GM12891 (cell line): ENCODE data around the gene ZNF865.
A peak's percentile ranks its signal among the peaks of the same experiment; 100 is the strongest.

Source experiments
- DNase-seq: peaks from one replicate; pipeline ENCODE4 v3.0.0; 2011; ENCODE audit warnings: low spot score; ENCODE audit not compliant: insufficient read length
- FAIRE-seq: peaks from 2 replicates; lab custom pipeline; 2011; peaks lifted over from hg19 to GRCh38; lab: Jason Lieb, UNC
- PAX5 ChIP-seq: IDR thresholded peaks from 2 replicates; pipeline ENCODE4 v1.6.1; 2011; ENCODE audit warnings: low read length, moderate library complexity, mild to moderate bottlenecking; ENCODE audit not compliant: insufficient read depth, severe bottlenecking
- POLR2A ChIP-seq: IDR thresholded peaks from 2 replicates; pipeline ENCODE4 v1.6.1; 2011; ENCODE audit warnings: low read depth, low read length, control low read depth
- POLR2AphosphoS5 ChIP-seq: IDR thresholded peaks from 2 replicates; pipeline ENCODE4 v1.6.1; 2011; ENCODE audit warnings: low read depth, low read length, control low read depth
- POU2F2 ChIP-seq: IDR thresholded peaks from 2 replicates; pipeline ENCODE4 v1.6.1; 2011; ENCODE audit warnings: low read depth, mild to moderate bottlenecking, control low read depth, low read length, moderate library complexity
- SPI1 ChIP-seq: IDR thresholded peaks from 2 replicates; pipeline ENCODE4 v1.6.1; 2011; ENCODE audit warnings: low read depth, low read length, control low read depth
- TAF1 ChIP-seq: IDR thresholded peaks from 2 replicates; pipeline ENCODE4 v1.6.1; 2011; ENCODE audit warnings: low read depth, low read length, control low read depth

ZNF865 gene

DNA sequence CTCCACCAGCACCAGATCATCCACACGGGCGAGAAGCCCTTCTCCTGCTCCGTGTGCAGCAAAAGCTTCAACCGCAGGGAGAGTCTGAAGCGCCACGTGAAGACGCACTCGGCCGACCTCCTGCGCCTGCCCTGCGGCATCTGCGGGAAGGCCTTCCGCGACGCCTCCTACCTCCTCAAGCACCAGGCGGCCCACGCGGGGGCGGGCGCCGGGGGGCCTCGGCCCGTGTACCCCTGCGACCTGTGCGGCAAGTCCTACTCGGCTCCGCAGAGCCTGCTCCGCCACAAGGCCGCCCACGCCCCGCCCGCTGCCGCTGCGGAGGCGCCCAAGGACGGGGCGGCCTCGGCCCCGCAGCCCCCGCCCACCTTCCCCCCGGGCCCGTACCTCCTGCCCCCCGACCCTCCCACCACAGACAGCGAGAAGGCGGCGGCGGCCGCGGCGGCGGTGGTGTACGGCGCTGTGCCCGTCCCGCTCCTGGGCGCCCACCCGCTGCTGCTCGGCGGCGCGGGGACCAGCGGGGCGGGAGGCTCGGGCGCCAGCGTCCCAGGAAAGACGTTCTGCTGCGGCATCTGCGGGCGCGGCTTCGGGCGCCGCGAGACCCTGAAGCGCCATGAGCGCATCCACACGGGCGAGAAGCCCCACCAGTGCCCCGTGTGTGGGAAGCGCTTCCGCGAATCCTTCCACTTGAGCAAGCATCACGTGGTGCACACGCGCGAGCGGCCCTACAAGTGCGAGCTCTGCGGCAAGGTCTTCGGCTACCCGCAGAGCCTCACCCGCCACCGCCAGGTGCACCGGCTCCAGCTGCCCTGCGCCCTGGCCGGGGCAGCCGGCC lies 9.5 kb downstream of the ZNF865 start:
- TF ChIP-seq SPI1, result no peak
- no peak for TF ChIP-seq POLR2A
- TF ChIP-seq POU2F2, result no peak
- TF ChIP-seq TAF1, result no peak
- no peak for FAIRE-seq

DNA sequence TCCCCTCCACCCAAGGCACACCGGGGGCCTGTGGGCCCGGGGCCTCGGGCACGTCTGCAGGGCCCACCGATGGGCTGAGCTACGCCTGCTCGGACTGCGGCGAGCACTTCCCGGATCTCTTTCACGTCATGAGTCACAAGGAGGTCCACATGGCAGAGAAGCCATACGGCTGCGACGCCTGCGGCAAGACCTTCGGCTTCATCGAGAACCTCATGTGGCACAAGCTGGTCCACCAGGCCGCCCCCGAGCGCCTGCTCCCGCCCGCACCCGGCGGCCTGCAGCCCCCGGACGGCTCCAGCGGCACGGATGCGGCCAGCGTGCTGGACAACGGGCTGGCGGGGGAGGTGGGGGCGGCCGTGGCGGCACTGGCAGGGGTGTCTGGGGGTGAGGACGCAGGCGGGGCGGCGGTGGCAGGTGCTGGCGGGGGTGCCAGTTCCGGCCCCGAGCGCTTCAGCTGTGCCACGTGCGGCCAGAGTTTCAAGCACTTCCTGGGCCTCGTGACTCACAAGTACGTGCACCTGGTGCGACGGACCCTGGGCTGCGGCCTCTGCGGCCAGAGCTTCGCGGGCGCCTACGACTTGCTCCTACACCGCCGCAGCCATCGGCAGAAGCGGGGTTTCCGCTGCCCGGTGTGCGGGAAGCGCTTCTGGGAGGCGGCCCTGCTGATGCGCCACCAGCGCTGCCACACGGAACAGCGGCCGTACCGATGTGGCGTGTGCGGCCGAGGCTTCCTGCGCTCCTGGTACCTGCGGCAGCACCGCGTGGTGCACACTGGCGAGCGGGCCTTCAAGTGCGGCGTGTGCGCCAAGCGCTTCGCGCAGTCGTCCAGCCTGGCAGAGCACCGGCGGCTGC lies 10.3 kb downstream of the ZNF865 start:
- no peak for FAIRE-seq
- no peak for TF ChIP-seq POU2F2
- TF ChIP-seq POLR2AphosphoS5, result no peak
- TF ChIP-seq POLR2A, result no peak

More for the DNA sequence above, 9.5 kb downstream of the ZNF865 start:
- DNase-seq, result no peak

GRCh38 chr19:55616395-55616875 lies 11.0 kb downstream of the ZNF865 start:
- DNase-seq (no peak), FAIRE-seq (no peak)
- TF ChIP-seq SPI1, result no peak
- no peak for TF ChIP-seq PAX5
- no peak for TF ChIP-seq POLR2AphosphoS5
- no peak for TF ChIP-seq POU2F2
- TF ChIP-seq POLR2A, result no peak
- TF ChIP-seq TAF1, result no peak

More for the DNA sequence above, 10.3 kb downstream of the ZNF865 start:
- no peak for DNase-seq

DNA sequence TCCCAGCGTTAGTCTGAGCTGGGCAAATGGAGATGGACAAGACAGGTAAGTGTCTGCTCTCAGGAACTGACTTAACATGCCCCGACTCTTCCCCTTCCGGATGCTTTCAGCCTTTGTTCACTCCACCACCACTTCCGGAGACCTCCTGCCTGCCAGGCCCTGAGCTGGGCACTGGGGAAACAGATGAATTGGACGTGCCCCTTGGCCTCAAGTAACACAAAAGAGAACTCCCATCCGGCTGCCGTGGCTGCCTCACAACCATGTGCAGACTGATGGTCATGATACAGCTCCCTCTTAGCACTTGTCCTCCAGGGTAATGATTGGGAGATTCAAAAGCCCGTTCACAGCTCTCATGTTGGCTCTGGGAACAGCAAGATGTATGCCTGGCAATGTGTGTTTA lies 12.0 kb downstream of the ZNF865 start:
- TF ChIP-seq SPI1 (no peak), PAX5 (no peak), TAF1 (no peak), POLR2A (no peak), POU2F2 (no peak), POLR2AphosphoS5 (no peak)
- DNase-seq, result no peak
- no peak for FAIRE-seq

- DNase-seq, result no peak
- no peak for FAIRE-seq
- TF ChIP-seq POLR2A (no peak), POU2F2 (no peak), PAX5 (no peak), POLR2AphosphoS5 (no peak), TAF1 (no peak), SPI1 (no peak)
Measured at GRCh38 chr19:55618426-55618825, 13.0 kb downstream of the ZNF865 start.

- FAIRE-seq (no peak), DNase-seq (no peak)
- TF ChIP-seq PAX5, result no peak
- TF ChIP-seq POU2F2, result no peak
- TF ChIP-seq TAF1, result no peak
- TF ChIP-seq POLR2AphosphoS5, result no peak
- no peak for TF ChIP-seq SPI1
Measured at GRCh38 chr19:55619286-55619685, 13.8 kb downstream of the ZNF865 start.

DNA sequence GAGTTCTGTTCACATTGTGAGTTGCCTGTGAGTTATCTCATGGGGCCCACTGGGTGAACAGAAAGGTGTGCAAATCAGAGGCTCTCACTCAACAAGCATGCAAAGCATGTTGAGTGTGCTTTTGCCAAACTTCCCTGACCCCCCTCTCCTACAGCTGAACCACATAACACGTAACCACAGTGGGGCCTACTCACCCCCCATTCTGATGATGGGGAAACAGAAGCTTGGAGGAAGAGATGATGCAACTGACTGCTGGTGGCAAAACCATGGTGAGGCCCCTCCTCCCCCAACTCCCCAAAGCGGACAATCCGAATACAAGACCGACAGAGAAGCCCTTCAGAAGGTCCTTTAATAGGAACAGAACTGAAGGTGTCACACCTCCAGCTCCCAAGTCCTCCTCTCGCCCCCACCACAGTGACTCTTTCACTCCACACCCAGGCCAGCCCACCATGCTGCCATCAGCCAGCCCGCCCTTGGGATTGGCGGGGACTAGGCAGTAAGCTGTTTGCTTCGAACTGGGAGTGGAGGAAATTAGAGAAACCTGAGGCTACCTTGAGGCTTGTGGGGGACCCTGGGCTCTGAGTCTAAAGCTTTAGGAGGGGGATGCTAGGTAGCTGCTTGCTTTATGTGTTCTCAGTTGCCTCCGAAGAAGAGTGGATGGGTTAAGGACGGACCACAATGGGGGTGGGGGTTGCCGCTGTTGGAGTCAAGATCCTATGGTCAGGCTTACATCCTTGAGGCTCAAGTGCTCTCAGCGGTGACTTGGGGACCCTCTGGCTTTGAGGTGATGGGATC lies 15.2 kb downstream of the ZNF865 start:
- DNase-seq (no peak), FAIRE-seq (no peak)

DNA sequence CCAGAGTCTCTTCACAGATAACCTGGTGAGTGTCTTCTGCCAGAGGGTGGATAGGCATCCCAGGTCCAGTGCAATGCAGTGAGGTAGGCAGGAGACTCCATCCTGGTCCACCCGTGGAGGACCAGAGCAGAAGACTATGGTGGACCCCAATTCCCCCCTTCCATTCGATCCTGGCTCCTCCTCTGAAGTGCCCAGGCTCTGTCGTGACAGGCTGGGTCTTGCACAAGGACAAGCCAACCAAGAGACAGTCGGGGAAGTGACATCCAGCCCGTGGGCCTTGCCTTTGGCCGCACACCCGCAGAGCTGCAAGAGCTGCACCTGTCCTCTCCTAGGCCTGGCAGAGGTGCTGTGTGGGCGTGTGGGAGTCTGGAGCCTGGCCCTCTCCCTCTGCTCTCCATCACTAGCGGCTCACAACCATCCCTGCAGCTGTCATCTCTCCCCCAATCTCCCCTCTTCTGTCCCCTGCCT lies 15.8 kb downstream of the ZNF865 start:
- FAIRE-seq, result no peak
- peak; percentile 54 for TF ChIP-seq POLR2A
- TF ChIP-seq POLR2AphosphoS5, result peak; percentile 51
- TF ChIP-seq TAF1, result no peak
- no peak for TF ChIP-seq SPI1
- no peak for DNase-seq

More for the DNA sequence above, 15.2 kb downstream of the ZNF865 start:
- TF ChIP-seq POLR2AphosphoS5, result no peak; the same call in 1 of the 2 replicates
- TF ChIP-seq PAX5, result no peak
- no peak for TF ChIP-seq POLR2A
- no peak for TF ChIP-seq SPI1
- no peak for TF ChIP-seq POU2F2
- no peak for TF ChIP-seq TAF1

GRCh38 chr19:55621673-55622231 lies 16.3 kb downstream of the ZNF865 start:
- no peak for FAIRE-seq
- DNase-seq, result no peak
- no peak for TF ChIP-seq TAF1
- TF ChIP-seq POLR2A, result no peak
- no peak for TF ChIP-seq POLR2AphosphoS5
- TF ChIP-seq POU2F2, result no peak
- TF ChIP-seq SPI1, result no peak
- TF ChIP-seq PAX5, result no peak
